HG03135 (cell line): ENCODE measurements around the gene UGT1A3.

ENCODE experiments used
- ATAC-seq: cut with Tn5 transposase; IDR thresholded peaks from one replicate; pipeline ENCODE4 v1.9.1; 2021; ENCODE audit warnings: mild to moderate bottlenecking, moderate library complexity; ENCODE audit not compliant: unreplicated experiment

UGT1A3 gene

DNA sequence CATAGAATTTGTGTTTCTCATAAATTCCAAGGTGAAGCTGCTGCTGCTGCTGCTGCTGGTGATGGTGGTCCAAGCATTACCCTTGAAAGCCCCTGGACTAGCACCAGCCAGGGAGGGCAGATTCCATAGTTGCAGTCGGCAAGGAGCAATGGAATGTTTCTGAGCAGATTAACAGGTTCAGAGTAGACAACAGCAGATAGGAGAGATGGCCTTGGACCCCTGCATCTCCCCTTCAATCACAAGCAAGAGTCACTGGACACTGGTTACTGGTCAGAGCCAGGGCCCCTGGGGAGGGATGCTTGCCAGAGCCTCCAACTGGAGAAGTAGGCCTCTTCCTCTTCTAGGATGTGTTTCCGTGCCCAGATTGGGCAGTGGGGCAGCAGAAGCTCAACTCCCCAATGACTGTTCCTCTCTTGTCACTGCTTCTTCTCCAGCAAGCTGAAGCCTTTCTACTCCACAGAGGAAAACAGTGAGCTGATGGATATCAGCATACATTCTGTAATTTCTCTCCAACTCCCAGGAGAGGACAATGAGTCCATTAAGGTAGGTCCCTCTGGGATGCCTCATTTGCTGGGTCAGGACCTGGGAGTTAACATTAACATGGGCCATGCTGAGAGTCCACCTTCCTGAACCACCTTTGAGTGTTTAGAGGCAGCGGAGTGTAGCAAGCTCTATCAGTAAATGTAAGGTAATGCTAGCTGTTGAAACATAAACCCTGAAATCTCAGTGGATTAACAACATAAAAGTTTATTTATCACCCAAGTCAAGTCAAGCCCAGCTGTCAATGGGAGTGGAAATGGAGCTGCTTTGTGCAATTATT lies 84.6 kb downstream of the UGT1A3 start:
- ATAC-seq = no peak

DNA sequence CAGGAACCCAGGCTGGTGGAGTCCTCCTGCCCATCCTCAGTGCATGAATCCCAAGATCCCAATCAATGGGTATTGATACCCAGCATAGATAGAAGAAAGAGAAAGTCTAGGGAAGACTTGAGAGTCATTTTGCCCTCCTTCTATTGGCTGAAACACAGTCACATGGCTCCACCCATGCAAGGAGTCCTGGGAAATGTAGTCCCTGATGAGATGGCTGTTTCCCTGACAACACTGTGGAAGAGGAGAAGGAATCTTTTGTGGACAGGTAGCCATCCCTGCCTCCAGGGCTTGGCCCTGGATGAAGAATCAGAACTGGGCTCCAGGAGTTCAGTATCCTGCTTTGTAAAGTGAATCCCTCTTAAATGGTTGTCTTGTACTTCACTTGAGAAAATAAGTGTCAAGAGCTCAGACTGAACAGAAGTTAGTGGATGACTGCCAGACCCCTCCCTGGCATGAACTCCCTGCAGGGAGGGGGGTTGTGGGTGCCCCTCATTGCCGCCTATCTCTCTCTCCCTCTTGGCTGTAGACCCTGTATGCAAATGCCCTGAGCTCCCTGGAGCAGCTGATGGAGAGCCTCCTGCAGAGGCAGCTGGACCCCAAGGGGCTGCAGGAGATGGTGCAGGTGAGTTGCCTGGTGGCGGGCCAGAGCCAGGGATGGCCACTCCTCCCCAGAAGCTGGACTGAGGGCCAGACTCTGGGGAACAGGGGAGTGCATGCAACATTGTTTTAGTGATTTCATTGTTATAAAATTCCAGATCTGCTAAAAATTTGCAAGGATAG lies 85.4 kb downstream of the UGT1A3 start:
- no peak for ATAC-seq

GRCh38 chr2:233815861-233816260 lies 87.0 kb downstream of the UGT1A3 start:
- ATAC-seq = no peak

DNA sequence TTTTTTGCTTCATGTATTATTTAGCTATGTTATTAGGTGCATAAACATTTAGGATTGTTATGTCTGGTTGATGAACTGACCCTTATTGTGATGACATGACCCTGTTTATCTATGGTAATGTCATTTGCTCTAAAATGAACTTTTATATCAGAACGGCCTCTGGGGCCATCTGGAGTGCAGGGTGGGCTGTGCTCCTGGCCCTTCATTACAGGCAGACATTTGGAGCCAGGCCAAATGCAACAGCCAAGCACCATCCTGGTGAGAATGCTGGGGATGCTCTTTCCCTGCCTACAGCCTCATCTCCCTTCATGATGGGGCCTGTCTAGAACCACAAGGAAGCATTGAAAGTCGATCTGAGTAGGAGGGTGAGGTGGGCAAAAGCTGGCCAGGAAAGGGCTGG lies 87.5 kb downstream of the UGT1A3 start:
- no peak for ATAC-seq

DNA sequence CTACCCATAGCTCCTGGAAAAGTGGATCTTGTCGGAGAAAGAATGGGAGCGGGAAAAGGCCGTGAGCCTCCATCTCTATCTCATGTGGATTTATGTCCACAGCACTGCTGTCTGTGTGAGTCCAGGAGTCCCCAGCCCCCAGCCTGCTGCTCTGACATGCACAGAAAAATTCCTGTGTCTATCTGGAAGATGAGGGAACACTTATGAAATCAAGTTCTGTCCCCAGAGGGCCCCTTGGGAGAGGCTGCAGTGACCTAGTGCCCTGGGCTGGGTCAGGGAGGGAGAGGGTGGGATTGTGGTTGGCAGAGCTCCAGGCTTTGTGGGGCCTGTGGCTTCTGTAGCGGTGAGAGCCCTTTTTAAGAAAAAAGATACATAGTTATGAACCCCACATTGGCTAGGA lies 87.9 kb downstream of the UGT1A3 start:
- no peak for ATAC-seq

DNA sequence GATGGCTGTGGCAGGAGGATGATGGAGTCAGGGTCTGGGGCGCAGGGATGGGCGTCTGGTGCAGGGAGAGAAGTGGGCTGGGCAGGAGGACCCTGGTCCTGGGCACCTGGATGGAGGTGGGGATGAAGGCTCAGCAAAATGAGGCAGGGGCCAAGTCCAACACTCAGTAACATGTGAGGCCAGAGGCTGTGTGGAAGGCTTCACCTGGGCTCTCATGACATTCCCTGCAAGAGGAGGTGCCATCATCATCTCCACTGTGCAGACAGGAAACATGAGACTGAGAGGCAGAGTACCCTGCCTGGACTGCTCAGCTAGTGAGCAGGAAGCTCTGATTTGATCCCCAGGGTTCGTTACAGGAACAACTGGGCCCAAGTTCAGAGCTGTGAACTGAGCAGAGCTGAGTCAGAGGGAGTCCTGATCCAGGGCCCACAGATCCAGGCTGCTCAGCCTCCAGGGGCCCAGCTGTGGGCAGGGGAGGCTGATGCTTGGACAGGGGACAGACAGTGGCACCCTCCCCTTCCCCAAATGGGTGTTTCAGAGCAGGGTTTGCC lies 88.6 kb downstream of the UGT1A3 start:
- ATAC-seq = no peak

- ATAC-seq = no peak
Measured at GRCh38 chr2:233817995-233818638, 89.3 kb downstream of the UGT1A3 start.

- ATAC-seq = no peak
Measured at GRCh38 chr2:233818639-233819621, 90.1 kb downstream of the UGT1A3 start.

DNA sequence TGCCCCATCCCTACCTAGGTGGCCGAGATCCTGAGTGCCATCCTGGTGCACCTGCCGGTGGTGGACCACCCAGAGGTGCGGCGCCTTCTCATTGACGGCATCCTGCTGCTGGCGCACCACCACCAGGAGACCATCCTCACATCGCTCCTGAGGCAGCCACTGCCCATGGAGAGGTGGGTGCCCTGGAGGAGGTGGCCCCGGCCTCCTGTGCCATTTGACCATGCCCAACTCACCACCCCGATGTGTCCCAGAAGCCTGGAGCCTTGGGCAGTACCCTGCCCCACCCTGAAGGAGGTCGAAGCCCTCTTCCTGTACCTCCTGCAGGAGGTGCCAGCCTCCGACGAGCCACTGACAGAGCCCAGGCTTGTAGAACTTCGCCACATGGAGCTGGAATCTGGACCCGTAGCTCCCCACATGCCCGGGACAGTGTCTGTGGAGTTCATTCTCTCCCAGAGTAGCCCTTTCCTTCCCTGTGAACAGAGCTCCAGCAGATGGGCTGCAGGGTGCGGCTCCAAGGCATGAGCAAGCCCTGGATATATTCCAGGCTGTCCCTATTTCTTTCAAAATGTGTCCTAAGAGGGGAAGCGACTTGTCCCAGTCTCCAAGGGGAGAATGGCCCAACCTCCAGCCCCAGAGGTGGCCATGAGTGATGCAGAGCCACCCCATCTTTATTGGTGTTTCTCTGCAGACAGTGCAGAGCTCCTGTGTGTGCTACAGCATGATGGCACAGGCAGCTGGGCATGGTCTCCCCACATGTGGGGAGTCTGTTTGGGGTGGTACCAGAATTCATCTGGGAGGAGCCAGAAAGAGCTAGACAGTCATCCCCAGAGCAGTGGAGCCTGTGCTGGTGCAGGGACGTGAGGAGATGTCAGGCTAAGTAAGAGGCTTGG lies 91.3 kb downstream of the UGT1A3 start:
- no peak for ATAC-seq

- ATAC-seq = no peak
Measured at GRCh38 chr2:233820774-233821105, 91.9 kb downstream of the UGT1A3 start.

DNA sequence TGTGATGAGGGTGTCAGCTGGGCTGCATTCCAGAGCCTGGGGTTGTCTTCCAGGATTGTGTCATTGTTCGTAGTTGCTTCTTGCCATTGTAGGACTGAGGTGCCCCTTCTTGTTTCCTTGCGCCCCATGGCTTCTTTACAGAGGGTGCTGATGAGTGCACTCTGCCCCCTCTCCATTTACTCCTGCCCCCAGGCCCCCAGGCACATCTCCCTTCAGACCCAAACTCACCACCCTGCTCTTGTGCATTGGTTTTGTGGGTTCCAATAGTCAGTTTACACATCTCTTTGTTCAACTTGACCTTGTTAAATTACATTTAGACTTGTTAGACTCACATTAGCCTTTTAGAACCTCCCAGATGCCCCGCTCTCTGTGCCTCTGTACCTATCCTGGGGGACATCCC lies 92.4 kb downstream of the UGT1A3 start:
- no peak for ATAC-seq

DNA sequence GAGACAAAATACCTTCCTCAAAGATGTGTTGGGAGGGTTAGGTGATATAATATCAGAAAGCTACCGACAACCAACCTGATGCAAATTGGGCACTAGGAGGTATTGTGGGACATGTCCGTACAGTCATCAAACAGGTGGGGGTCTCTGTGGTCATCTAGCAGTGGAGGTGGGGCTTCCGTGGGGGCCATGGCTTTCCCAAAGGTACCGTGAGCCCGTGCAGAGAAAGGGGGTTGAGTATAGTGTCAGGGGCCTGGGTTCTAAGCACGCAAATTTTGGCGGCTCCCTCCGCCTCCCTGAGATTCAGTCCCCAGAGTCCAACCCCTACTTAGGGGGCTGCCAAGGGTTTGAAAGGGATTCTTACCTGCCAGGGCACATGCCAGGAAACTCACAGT lies 92.9 kb downstream of the UGT1A3 start:
- no peak for ATAC-seq

DNA sequence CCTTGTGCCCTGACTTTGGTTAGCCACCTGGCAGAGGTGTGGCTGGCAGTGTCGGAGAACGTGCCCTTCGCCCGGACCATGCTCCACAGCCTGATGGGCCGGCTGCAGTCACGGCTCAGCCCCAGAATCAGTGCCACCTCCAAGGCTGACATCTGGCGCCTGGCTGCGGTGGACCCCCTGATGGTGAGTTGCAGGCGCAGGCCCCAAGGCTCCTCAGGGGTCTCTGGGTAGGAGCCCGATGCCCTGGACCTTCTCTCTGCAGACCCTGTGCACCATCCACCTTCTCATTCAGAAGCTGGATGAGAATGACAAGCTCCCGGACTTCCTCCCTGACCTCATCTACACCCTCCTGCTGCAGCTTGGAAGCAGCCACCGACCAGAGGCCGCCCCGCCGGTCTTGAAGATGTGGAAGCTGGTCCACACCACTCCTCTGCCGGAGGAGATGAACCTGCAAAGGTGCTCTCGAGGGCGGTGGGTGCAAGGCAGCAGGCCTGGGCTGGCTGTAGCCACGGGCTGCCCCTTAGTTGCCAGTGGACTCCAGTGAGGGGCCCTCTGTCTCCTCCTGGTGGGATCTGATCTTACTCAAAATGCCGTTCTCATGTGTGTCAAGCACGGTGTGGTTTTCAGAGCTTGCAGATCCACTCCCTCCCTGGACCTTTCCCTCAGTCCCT lies 93.4 kb downstream of the UGT1A3 start:
- no peak for ATAC-seq
